Activated CD8-positive, alpha-beta T cell treated with anti-CD3 and anti-CD28 coated beads, Interleukin-2, amount 10 ng/mL, durations not matched to agents 7 days and 5 days (primary cell): Measurements from ENCODE around the gene TMPRSS11D. TPM values are rescaled to one million over a fixed set of nuclear protein-coding genes. Genes with fewer than 3 reads are reported as not detected.

Source experiments
- ATAC-seq: fragments of 150-1000 bp; cut with Tn5 transposase; one replicate; pipeline ENCODE4 v1.10.0; 2021; ENCODE audit warnings: moderate library complexity
- CTCF ChIA-PET: fragments of 350-600 bp; sonication (Branson Sonifier 250); formaldehyde crosslinking; loops from one replicate; lab custom pipeline; 2021; ENCODE audit warnings: antibody characterized with exemption; lab: Charles Lee
- POLR2A ChIA-PET: fragments of 350-600 bp; sonication (Branson Sonifier 250); formaldehyde crosslinking; loops from one replicate; lab custom pipeline; 2021; ENCODE audit warnings: antibody characterized with exemption; lab: Charles Lee
- DNase-seq: peaks from one replicate; pipeline ENCODE4 v3.0.0-alpha.2; 2020
- H3K27ac Mint-ChIP-seq: one replicate; pipeline ENCODE4 v1.8.0; 2021; ENCODE audit warnings: mild to moderate bottlenecking, mixed read lengths
- H3K27me3 Mint-ChIP-seq: one replicate; pipeline ENCODE4 v1.8.0; 2021; ENCODE audit warnings: low read depth, mixed read lengths
- H3K36me3 Mint-ChIP-seq: one replicate; pipeline ENCODE4 v1.8.0; 2021; ENCODE audit warnings: low read depth, mixed read lengths
- H3K4me1 Mint-ChIP-seq: one replicate; pipeline ENCODE4 v1.8.0; 2021; ENCODE audit warnings: low read depth, mixed read lengths
- H3K4me3 Mint-ChIP-seq: one replicate; pipeline ENCODE4 v1.8.0; 2021; ENCODE audit warnings: mild to moderate bottlenecking, mixed read lengths
- H3K9me3 Mint-ChIP-seq: one replicate; pipeline ENCODE4 v1.8.0; 2022; ENCODE audit warnings: mixed read lengths; ENCODE audit not compliant: insufficient read depth
- total RNA-seq, 2 experiments: library from RNA; stranded (reverse); gene quantifications; one replicate each; pipeline ENCODE4 v1.2.3, GENCODE V29; 2021

Gene TMPRSS11D, protein sequence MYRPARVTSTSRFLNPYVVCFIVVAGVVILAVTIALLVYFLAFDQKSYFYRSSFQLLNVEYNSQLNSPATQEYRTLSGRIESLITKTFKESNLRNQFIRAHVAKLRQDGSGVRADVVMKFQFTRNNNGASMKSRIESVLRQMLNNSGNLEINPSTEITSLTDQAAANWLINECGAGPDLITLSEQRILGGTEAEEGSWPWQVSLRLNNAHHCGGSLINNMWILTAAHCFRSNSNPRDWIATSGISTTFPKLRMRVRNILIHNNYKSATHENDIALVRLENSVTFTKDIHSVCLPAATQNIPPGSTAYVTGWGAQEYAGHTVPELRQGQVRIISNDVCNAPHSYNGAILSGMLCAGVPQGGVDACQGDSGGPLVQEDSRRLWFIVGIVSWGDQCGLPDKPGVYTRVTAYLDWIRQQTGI
- not detected for total RNA-seq

DNA sequence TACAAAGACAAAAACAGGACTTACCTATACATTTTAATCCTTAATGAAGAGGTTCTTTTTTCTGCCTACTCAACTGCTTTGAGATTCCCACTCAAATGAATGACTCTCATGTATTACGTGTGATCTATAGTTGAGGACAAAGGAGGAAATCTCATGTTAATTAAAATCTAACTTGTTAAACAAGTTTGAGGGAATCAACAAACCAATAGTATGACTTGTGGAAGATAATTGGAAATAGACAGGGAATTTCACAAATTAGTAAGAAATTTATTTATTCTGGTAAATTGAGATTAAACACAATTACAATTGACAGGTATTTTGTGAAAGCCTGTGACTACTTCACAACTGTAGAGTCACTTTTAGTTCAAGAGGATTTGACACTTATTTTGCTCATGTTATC lies at the start of gene TMPRSS11D:
TSS of gene TMPRSS11D (minus strand) at position 101 of the 400 bp plus-strand sequence. CDS start at position 32, 69 bp downstream.
- POLR2A ChIA-PET = no interaction called here
- no peak for DNase-seq
- ATAC-seq = no peak
- CTCF ChIA-PET = interaction anchor here (0.7 to 1.3 kb wide), 2 partner anchors 8 to 23 kb away, joined by 3 to 5 read pairs; no protein-coding TSS in a partner anchor
- no peaks in the 10 kb centered on the region for H3K36me3 Mint-ChIP-seq
- no peak within 1 kb of the TSS for H3K27ac Mint-ChIP-seq
- H3K4me3 Mint-ChIP-seq = no peak within 1 kb of the TSS
- no peaks in the 10 kb centered on the region for H3K9me3 Mint-ChIP-seq
- H3K27me3 Mint-ChIP-seq = peaks cover 6% of the 10 kb centered on the region
- no peaks in the 10 kb centered on the region for H3K4me1 Mint-ChIP-seq

DNA sequence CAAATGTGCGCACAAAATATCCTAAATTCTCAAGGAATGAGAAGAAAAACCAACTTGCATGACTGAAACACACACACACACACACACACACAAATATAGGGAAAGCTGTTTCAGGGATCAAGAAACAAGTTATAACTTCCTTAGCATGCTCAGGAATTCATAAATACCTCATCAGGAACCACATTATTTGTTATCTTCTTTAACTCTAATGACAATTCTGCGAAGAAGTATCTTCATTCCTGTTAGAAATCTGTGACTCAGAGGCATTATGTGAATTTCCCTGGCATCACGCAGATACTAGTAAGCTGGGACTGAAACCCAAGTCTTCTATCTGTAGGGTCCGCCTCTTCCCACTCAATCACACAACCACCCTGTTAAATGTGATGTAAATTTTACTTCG lies 49.2 kb upstream of the TMPRSS11D start:
- H3K27me3 Mint-ChIP-seq = peaks cover 9% of the 10 kb centered on the region
- H3K4me3 Mint-ChIP-seq = no peak overlapping the region
- H3K9me3 Mint-ChIP-seq = no peaks in the 10 kb centered on the region
- H3K4me1 Mint-ChIP-seq = no peaks in the 10 kb centered on the region
- POLR2A ChIA-PET = no interaction called here
- H3K27ac Mint-ChIP-seq = no peak overlapping the region
- CTCF ChIA-PET = no interaction called here
- ATAC-seq (no peak), DNase-seq (no peak)
- no peaks in the 10 kb centered on the region for H3K36me3 Mint-ChIP-seq

DNA sequence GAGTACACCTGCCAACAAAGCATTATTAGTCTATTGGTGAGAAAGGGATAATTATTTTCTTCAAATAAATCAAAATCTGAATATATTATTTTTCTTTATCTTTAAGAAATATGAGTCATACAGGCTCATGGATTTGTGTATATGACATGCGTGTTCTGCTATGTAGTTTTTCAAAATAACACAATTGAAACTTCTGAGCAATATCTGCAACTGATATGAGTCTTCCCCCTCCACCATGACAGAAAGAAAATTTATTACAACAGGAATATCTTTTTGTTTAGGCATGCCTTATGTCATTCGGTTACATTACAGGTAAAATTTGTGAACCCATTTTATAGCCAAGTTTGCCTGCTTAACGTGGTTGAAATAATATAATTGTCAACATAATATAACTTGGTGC lies 47.5 kb upstream of the TMPRSS11D start:
- no peaks in the 10 kb centered on the region for H3K4me1 Mint-ChIP-seq
- ATAC-seq (no peak), DNase-seq (no peak)
- POLR2A ChIA-PET = no interaction called here
- H3K4me3 Mint-ChIP-seq = no peak overlapping the region
- no peaks in the 10 kb centered on the region for H3K36me3 Mint-ChIP-seq
- no peaks in the 10 kb centered on the region for H3K9me3 Mint-ChIP-seq
- CTCF ChIA-PET = no interaction called here
- peaks cover 9% of the 10 kb centered on the region for H3K27me3 Mint-ChIP-seq
- no peak overlapping the region for H3K27ac Mint-ChIP-seq

DNA sequence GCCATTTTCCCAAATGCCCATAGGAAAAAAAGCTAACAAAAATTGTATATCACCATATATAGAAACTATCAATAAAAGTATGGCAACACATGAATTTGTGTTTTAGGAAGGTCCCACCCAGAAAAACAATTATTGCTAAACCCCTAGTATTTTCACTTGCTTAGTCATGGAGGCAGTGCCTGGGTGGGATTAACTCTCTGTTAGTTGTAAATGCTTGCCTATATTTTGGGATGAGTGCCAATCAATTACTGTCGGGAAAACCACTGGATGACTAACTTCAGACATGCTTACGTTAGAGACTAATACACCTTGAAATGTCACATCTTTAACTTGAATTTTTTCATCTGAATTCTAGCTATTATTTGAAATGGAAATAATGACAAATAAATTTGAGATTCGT lies 45.6 kb upstream of the TMPRSS11D start:
- Mint-ChIP-seq H3K9me3 (no peaks in the 10 kb centered on the region), H3K36me3 (no peaks in the 10 kb centered on the region), H3K4me3 (no peak overlapping the region), H3K27me3 (peaks cover 7% of the 10 kb centered on the region), H3K4me1 (no peaks in the 10 kb centered on the region), H3K27ac (no peak overlapping the region)
- DNase-seq (no peak), ATAC-seq (no peak)
- ChIA-PET POLR2A (no interaction called here), CTCF (no interaction called here)

DNA sequence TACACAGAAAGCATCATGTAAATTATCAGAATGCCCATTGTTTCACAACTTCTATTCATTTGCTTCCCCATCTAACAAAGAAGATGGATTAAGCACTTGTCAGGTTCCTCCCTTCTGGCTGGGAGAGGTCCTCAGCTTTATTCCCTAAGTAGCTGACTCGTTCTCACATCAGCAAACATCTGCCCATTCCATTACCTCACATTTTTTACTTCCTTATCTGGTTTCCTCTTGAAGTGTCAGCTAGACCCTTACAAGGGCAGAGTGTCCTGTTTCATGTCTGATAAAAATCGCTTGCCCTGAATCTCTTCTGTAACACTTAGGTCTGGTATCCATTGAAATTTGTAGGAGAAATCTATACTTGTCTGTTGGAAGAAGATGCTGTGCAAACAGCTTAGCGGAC lies 44.7 kb upstream of the TMPRSS11D start:
- ChIA-PET CTCF (no interaction called here), POLR2A (no interaction called here)
- Mint-ChIP-seq H3K36me3 (no peaks in the 10 kb centered on the region), H3K4me3 (no peak overlapping the region), H3K27ac (no peak overlapping the region), H3K27me3 (peaks cover 7% of the 10 kb centered on the region), H3K9me3 (no peaks in the 10 kb centered on the region), H3K4me1 (no peaks in the 10 kb centered on the region)
- DNase-seq (no peak), ATAC-seq (no peak)

DNA sequence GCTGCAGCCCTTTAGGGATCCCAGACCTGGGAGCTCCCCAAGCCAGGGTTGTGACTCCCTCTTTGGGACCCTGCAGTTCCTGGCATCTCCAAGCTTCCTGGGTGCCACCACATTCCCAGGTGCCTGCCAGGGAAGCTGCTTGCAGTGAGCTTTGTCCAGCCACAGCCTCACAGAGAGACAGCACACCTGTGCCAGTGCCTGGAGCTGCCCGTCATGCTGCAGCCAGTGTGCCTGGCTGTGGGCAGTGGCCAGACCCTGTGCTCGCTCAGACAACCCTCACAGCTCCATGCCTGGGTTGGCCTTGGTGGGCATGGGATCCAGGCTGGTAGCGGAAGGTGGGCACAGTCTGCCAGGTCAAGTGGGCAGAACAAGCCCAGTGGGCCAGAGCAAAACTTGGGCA lies 43.4 kb upstream of the TMPRSS11D start:
- Mint-ChIP-seq H3K4me1 (no peaks in the 10 kb centered on the region), H3K36me3 (no peaks in the 10 kb centered on the region), H3K27ac (no peak overlapping the region), H3K27me3 (peaks cover 5% of the 10 kb centered on the region), H3K4me3 (no peak overlapping the region), H3K9me3 (no peaks in the 10 kb centered on the region)
- ATAC-seq (no peak), DNase-seq (no peak)
- POLR2A ChIA-PET = no interaction called here
- CTCF ChIA-PET = no interaction called here

DNA sequence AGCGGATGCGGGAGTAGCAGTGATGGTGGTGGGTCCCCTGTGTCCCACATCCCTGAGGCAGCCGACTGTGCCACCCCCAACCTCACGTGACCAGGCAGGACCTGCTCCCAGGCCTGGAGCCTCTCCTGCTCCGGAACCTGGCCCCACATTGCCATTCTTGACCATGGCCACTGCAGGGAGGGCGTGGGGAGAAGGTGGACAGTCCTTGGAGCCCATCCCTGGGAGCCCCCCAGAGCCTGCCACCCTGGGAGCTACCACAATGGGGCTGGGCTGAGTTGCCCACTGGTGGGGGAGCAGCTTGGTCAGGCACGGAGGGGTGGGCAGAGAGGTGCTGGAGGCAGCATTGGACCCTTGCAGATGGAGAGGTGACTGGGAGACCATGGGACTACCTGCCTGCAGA lies 42.7 kb upstream of the TMPRSS11D start:
- no peak overlapping the region for H3K27ac Mint-ChIP-seq
- no peaks in the 10 kb centered on the region for H3K9me3 Mint-ChIP-seq
- no peak overlapping the region for H3K4me3 Mint-ChIP-seq
- ChIA-PET POLR2A (no interaction called here), CTCF (interaction anchor here (1.0 kb wide), 1 partner anchor 16 kb away, joined by 4 read pairs; no protein-coding TSS in a partner anchor)
- peaks cover 3% of the 10 kb centered on the region for H3K27me3 Mint-ChIP-seq
- no peak for ATAC-seq
- no peaks in the 10 kb centered on the region for H3K4me1 Mint-ChIP-seq
- no peaks in the 10 kb centered on the region for H3K36me3 Mint-ChIP-seq
- no peak for DNase-seq

DNA sequence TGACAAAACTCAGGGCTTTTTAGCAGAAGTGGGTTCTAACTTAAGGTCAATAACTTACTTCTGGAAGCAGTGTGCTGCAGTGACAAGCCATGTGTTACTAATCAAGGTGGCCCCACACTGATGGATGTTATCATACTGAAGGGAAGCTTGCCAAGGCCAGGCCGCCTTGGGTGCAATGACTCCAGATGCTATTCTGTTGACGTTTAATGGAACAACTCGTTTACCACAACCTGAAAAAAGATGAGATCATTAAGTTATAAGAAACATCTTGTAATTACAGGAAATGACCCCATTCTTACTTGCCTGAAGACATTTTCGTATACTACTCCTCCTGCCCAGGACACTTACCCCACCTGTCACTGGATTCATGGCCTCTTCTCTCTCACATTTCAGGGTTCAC lies 38.9 kb upstream of the TMPRSS11D start:
- H3K27ac Mint-ChIP-seq = no peak overlapping the region
- no peaks in the 10 kb centered on the region for H3K9me3 Mint-ChIP-seq
- CTCF ChIA-PET = no interaction called here
- H3K27me3 Mint-ChIP-seq = peaks cover 7% of the 10 kb centered on the region
- POLR2A ChIA-PET = no interaction called here
- ATAC-seq (no peak), DNase-seq (no peak)
- H3K36me3 Mint-ChIP-seq = no peaks in the 10 kb centered on the region
- no peak overlapping the region for H3K4me3 Mint-ChIP-seq
- H3K4me1 Mint-ChIP-seq = no peaks in the 10 kb centered on the region

DNA sequence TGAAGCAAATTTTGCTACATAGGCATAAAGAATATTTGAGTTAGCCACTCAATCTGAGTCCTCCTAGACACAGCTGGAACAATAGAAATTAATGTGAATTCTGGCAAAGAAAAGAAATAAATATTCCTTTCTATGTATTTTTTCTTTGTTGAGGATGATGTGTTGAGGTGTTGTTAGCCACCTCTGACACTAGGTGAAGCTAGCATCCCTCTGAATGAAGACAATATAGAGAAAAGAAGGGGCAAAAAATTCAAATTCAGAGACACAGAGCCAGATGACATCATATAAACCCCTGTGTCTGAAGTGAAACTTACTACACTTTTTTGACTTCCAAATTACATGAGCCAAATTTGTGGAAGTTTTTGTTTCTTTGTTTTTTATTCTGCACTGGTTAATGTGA lies 34.6 kb upstream of the TMPRSS11D start:
- ChIA-PET CTCF (interaction anchor here (1.6 kb wide), 1 partner anchor 7 kb away, joined by 4 read pairs; no protein-coding TSS in a partner anchor), POLR2A (no interaction called here)
- H3K27me3 Mint-ChIP-seq = peaks cover 7% of the 10 kb centered on the region
- no peaks in the 10 kb centered on the region for H3K36me3 Mint-ChIP-seq
- no peak for ATAC-seq
- no peak for DNase-seq
- no peaks in the 10 kb centered on the region for H3K9me3 Mint-ChIP-seq
- no peak overlapping the region for H3K4me3 Mint-ChIP-seq
- H3K27ac Mint-ChIP-seq = no peak overlapping the region
- H3K4me1 Mint-ChIP-seq = no peaks in the 10 kb centered on the region

DNA sequence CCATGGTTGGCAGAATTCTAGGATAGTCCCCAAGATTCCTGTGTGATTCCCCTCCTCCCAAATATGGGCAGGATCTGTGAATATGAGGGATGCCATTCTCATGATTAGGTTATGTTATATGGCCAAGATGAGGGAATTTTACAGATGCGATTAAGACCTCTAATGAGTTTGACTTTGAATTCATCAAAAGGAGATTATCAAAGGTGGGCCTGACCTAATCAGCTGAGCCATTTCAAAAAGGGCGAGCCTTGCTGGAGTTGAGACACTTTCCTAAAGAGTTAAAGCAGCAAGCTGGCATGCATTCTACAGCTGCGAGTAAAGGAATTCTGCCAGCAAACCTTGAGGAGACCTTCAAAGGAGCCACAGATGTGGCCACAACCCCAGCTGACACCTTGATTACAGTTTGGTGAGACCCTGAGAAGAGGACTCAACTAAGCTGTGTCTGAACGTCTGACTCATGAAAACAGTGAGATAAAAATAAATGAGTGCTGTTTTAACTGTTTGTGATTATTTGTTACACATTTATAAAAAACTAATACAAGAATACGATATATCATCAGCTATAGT lies 31.7 kb upstream of the TMPRSS11D start:
- H3K4me1 Mint-ChIP-seq = no peaks in the 10 kb centered on the region
- H3K27me3 Mint-ChIP-seq = peaks cover 14% of the 10 kb centered on the region
- H3K27ac Mint-ChIP-seq = no peak overlapping the region
- ATAC-seq (no peak), DNase-seq (no peak)
- ChIA-PET CTCF (no interaction called here), POLR2A (no interaction called here)
- H3K9me3 Mint-ChIP-seq = no peaks in the 10 kb centered on the region
- no peaks in the 10 kb centered on the region for H3K36me3 Mint-ChIP-seq
- no peak overlapping the region for H3K4me3 Mint-ChIP-seq

DNA sequence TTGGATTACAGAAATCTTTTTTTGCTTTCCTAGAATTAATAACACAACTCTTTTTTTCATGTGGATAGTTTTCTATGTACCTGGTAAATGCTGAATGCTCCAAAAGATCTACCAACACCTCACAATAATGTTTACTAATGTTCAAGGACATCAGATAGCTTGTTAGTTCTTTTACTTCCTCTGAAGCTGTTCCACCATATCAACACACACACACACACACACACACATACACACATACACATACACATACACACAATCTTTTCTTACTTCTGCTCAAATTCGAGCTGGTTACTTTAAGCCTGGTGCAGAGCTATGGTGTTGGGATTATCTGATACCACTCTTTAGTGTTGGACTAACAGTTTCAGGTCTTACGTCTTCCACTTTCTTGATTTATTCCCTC lies 28.3 kb upstream of the TMPRSS11D start:
- no peak overlapping the region for H3K4me3 Mint-ChIP-seq
- ChIA-PET POLR2A (no interaction called here), CTCF (interaction anchor here (2.7 kb wide), 1 partner anchor 362 kb away, joined by 15 read pairs; no protein-coding TSS in a partner anchor)
- H3K27ac Mint-ChIP-seq = no peak overlapping the region
- no peaks in the 10 kb centered on the region for H3K36me3 Mint-ChIP-seq
- H3K4me1 Mint-ChIP-seq = no peaks in the 10 kb centered on the region
- ATAC-seq (no peak), DNase-seq (no peak)
- no peaks in the 10 kb centered on the region for H3K9me3 Mint-ChIP-seq
- peaks cover 6% of the 10 kb centered on the region for H3K27me3 Mint-ChIP-seq

DNA sequence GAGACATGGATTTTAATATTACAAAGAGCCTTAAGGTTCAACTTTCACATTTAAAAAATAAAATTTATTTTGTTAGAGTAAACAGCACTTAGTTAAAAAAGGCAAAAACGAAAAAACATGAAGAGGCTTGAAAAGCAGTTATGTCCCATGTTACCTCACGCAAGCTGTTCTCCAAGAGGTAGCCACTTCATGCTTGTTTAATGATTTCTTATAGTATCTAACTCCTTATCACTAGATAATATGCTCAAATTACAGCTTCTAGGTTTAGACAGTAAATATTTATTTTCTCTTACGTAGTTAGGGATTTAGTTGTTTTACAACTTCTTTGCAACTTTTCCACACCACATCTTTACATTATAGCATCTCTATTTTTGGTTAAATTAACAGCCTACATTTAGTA lies 27.8 kb upstream of the TMPRSS11D start:
- DNase-seq = no peak
- Mint-ChIP-seq H3K9me3 (no peaks in the 10 kb centered on the region), H3K4me3 (no peak overlapping the region), H3K27ac (no peak overlapping the region), H3K36me3 (no peaks in the 10 kb centered on the region), H3K27me3 (peaks cover 6% of the 10 kb centered on the region), H3K4me1 (no peaks in the 10 kb centered on the region)
- ChIA-PET POLR2A (no interaction called here), CTCF (interaction anchor here (1.3 to 3.6 kb wide), 6 partner anchors 12 to 362 kb away, joined by 3 to 20 read pairs (median 11); no protein-coding TSS in a partner anchor)
- no peak for ATAC-seq
